GM19043 (cell line): Measurements from ENCODE around the gene BNC2.
"Not testable (repeated sequence)": the region's sequence is repeated elsewhere in the genome, so short reads cannot be mapped to it uniquely, and the experiment has no call there.

Source experiments
- ATAC-seq: cut with Tn5 transposase; IDR thresholded peaks from one replicate; pipeline ENCODE4 v1.9.1; 2021; ENCODE audit warnings: low read depth; ENCODE audit not compliant: unreplicated experiment

BNC2 gene

DNA sequence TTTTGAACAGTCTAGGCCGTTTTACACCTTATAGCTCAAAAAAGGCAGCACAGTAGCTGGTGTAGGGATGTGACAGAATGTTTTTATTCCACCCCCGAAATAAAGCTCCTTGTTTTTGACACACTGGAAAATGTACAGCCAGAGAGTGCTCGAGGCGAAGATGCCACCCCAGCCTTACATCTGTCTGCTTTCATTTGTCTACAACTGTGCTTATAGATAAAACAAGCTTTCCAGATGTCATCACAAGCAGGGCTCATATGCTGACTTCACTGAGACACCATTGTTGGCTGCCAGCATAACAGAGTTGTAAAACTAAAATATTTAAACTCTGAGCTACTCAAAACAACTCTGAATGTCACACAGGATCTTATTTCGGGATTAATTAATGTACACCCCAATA is 386.3 kb downstream of the BNC2 start:
- ATAC-seq = no peak

DNA sequence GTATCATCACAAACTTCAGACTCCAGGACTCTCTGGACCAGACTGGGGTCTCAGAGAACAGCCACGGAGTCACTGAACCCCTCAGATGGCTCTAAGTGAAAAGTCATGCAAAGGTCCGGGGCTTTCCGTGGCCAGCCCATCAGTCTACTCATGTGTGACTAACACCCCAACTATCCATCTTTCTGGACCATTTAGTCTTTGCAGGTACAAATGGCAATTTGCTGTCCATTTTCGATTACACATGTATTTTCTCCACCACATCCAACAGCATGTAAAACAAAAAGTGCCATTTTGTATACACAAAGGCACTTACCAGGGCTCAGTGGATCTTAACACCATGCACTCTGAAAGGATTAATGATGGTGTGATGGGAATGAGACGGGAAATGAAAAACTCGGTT is 387.7 kb downstream of the BNC2 start:
- ATAC-seq = no peak

DNA sequence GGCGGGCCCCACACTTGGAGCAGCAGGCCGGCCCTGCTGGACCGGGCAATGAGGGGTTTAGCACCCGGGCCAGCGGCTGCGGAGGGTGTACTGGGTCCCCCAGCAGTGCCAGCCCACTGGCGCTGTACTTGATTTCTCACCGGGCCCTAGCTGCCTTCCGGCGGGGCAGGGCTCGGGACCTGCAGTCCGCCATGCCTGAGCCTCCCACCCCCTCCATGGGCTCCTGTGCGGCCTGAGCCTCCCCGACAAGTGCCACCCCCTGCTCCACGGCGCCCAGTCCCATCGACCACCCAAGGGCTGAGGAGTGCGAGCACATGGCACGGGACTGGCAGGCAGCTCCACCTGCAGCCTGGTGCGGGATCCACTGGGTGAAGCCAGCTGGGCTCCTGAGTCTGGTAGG is 389.9 kb downstream of the BNC2 start:
- not testable (repeated sequence) for ATAC-seq

DNA sequence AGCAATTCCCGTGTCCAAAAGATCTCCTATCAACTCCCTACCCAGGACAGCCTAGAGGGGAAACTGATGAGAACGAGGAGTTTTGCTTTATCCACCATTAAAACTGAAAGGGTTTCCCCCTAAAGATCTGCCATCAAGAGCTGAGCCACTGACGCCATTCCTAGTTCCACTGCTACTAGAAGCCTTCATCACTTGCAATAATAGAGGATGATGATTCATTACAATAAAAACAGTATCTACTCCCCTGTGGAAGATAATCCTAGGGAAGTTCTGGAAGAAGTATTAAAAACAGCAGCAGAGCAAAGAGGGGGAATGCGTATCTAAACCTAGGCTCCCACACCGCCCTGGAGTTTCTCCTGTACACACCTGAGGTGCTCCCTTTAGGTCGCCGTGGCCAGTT is 394.5 kb downstream of the BNC2 start:
- ATAC-seq = no peak

DNA sequence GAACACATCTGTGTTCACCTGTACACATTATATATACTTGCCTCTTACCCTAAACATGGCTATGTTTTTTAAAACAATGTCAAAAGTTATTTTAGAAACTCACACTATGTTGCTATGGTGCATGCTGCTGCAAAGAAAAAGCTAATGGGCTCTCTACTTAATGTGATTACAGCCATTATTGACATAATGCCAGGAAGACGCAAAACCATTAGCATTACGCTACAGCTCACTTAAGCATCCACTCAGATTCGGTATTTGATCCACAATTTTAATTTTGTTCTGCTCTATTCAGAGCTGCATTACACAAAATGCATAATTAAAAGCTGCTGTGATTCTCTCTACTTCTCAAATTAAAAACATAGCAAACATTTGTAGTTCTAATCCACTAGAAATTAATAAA is 395.2 kb downstream of the BNC2 start:
- ATAC-seq = no peak

DNA sequence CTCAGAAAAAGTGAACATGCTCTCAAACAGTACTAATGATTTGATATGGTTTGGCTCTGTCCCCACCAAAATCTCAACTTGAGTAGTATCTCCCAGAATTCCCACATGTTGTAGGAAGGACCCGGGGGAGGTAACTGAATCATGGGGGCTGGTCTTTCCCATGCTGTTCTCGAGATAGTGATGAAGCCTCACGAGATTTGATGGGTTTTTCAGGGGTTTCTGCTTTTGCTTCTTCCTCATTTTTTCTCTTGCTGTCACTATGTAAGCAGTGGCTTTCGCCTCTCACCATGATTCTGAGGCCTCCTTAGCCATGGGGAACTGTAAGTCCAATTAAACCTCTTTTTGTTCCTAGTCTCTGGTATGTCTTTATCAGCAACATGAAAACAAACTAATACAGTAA is 401.3 kb downstream of the BNC2 start:
- no peak for ATAC-seq

DNA sequence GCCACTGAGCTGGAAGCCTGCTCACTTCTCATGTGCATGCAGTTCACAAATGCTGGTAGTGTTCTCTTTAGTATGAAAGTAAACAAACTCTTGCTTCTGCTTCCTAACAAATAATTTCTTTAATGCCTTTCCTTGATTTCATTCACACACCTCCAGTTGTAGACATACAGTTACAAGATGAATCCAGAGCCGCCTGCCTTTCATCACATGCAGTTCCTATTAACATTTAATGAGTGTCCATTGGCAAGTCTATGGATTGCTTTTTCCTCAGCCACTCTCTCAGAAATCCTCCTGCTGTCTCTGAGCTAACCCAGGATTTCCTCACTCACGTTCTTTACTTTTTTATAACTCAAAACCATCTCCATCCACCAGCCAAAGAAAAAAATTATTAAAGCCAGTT is 408.6 kb downstream of the BNC2 start:
- no peak for ATAC-seq

DNA sequence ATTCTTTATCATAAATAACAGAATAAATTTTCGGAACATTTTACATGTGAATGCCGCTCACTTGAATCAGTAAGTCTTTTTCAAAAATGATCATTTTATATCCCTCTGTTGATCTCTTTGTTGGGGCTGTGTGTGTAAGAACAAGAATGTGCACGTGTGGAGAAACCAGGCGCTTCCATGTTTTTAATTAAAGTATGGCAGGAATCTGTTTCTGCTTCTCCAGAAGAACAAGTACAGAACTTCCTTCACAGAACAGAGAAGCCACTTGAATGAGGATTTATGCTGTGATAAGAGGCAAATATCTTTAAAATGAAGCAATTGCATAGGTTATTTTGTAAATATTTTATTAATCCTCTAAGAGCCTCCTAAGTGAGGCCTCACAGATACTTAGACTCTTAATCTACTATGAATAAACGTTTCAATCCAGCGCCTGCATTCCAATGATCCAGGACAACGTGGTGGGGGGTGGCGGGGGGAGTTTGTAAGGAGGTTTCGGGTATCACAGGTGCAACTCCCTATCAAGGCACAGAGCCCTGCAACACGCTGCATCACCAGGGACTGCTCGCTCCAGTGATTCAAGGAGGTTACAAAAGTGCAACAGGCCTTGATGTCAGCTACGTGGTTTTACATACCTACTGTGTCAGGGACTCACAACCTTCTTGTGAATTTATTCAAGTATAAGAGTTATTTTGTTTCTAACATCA is 409.2 kb downstream of the BNC2 start:
- ATAC-seq = no peak

DNA sequence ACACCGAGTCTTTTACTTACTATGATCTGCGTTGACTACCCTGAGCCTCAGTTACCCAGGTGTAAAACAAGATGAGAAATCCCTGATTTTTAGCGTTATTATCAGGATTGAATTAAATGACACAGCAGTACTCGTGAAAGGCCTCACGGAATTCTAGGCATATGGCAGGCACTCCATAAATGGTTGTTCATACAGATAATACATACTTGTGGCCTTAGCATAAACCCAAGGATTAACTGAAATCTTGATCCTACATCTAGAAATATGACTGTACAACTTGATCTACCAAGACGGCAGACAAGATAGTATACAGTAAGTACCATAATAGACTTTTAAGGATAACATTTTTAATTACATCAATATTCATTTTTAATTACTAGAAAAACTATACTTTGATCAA is 409.8 kb downstream of the BNC2 start:
- no peak for ATAC-seq

DNA sequence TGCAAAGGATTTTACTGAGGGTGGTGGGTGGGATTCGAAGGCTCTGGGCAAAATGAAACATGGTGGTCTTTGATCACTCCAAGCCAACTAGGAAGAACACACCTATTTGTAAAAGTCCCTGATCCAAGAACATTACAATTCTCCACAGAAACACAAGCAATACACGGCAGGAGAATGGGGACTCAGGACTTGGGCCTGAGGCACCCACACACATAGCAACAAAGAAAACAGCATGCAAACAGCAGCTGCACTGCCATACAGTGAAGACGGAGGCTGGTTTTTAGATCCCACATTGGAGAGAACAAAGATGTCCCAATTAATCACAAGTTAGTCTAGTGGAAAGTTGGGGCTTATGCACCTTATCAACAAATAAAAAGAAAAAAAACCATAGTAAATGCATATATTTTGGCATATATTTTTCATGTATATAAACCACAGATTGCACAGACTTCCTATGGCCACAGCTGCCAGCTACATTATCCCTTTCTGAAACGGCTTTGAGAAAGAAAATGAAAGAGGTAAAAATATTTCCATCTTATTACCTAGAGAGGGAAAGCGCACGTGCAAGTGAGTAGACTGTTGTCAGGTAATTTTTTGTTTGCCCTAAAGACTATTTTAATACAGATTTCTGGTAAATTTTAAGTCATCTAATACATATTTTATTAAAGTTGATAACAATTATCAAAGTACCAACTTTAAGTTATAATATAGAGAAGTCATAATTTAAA is 410.9 kb downstream of the BNC2 start:
- no peak for ATAC-seq

DNA sequence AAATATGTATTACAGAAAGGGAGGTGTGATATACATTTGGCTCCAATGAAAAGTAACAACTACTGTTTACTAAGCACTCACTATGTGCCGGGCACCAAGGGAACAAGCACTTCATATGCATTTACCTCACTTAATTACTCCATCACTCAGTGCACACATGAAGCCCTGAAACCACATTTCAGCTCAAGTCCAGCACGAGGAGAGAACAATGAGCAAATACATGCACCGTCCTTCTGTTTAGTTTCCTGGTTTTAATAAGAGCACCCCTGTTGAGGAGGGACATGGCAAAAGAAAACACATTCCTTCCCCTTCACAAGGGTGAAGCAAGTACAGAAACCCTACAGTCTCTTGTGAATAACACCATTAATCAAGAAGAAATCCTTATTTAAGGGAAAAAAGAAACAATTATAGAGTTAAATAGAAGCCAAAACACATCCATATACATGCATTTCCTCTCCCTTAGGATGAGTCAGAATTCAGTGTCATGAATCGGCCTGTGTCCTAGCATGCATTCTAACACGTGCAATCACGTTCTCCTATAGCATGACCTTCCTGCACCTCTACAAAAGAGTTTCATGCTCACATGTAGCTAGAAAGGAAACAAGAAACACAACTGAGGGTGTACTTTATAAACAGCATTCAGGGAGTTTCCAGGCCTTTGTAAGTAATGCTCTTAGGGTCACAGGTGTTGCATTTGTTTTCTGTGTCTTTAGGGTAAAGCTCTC is 411.6 kb downstream of the BNC2 start:
- no peak for ATAC-seq

DNA sequence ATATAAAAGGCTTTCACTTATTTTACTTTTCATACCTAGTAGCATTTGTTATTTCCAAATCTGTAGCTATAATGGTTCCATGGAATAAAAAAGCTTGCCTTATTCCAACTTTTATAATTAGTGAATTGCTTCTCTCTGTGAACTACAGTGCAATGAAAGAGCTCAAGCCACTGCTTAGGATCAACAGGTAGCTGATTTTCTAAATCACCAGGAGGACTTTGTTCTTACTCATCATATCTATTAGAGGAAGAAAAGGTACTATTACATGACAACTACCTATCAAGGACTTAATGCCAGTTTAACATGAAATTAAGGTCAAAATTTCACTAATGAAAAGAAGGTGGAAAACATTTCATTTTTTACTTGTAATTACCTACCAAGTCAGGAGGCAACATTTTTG is 414.6 kb downstream of the BNC2 start:
- no peak for ATAC-seq

DNA sequence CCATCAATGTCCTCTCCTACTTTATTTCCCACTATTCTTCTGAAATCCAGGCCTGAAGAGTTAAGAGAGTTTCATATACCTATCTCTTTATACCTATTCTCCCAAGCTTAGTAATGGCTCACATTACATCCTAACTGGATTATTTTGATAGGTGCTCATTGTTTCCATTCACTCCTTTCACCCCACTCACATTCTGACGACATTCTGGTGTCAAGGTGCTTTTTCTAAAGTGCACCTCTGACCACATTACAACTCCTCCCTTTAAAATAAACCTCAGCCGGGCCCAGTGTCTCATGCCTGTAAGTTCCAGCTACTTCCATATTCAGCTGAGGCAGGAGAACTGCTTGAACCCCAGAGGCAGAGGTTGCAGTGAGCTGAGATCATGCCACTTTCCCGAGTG is 417.1 kb downstream of the BNC2 start:
- ATAC-seq = no peak

DNA sequence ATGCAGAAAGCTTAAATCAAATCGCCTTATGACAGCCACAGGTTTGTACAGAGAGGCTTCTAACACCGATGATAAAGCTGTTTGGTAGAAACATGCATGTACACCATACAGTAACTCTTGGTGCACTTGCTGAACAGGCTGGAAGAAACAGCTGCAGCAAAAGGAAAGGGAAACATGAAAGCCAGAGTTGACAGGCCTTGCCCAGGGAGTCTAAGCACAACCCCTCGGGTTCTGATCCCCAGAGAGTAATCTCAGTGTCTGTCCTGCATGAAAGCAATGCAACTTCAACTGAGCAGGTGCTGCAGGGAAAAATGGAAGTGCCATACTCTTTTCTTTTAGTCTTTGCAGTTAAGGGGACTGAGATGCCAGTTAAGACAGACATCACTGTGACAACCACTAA is 419.9 kb downstream of the BNC2 start:
- no peak for ATAC-seq

DNA sequence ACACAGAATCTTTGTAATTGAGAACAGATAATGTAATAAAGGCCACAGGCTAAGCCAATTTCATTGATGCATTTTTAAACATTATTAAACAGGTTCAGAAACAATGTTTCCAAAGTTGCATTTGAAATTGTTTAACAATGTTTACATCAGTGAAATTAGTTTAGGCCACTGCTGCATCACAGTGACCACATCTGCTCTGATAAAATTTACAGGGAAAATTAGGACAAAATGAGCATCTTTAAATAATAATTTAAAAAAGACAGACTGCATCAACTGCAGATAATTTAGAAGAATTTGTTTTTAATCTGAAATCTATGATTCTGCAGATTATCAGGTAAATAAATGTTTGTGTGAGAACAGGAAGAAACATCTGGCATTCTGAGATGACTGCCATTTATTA is 420.4 kb downstream of the BNC2 start:
- ATAC-seq = no peak

DNA sequence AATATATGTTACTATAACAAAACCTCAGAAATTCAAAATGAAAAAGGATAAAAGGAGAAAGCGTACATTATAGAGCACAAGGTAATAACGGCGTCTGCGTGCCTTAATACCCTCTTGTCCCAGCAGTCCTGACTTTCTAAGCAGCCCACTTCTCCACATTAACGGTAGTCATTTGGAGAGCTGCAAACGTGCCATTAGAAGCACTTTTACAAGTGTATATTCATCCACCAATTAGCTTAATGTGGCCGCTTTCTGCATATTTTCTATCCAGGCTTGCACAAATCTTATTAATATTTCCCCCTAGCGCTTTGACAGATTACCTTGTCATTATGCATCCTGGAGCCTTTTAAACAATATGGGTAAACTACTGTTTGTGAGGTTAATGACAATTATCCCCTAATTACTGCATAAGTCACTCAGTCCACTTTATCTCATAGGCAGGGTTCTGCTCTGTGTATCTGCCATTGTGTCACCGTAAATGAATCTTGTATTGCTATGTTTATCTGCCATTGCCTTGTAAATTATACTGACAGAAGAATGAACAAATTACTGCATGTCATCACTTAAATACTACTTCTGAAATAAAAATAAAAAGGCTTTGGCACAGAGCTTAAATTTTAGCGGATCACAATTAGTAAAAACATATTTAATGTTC is 421.3 kb downstream of the BNC2 start:
- ATAC-seq = no peak

DNA sequence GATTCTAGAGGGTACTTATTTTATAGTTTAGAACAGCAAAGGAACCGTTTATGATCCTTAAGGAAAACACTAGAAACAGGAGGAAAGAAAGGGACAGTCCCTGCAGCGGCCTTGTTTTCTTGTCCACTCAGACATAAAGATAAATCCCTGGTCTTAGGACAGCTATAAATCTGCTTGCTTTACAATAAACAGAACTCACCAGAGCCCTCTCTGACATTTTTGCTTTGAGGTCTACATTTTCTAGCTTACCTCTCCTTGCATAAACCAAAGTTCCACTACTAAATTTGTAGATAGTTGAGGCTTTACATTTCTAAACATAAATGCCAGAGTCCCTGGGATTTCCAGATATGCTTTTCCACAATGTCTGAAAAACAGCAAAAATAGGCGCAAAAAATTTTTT is 422.5 kb downstream of the BNC2 start:
- ATAC-seq = no peak

DNA sequence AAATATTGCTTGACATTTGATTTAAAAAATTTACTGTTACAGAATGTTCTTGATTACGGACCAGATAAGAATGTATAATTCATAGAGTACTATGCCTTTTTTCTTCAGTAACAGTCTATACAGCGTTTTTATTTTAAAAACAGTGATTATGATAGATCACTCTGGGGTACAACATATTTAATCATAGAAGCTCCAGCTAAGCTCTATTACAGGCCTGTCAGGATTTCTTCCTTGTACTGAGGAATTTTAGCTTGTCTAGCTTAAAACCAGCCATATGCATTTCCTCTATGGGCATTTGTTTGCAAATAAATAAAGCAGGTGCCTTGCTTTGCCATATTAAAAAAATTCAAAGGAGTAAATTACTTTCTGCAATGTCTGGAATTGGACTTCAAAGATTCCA is 423.8 kb downstream of the BNC2 start:
- no peak for ATAC-seq

DNA sequence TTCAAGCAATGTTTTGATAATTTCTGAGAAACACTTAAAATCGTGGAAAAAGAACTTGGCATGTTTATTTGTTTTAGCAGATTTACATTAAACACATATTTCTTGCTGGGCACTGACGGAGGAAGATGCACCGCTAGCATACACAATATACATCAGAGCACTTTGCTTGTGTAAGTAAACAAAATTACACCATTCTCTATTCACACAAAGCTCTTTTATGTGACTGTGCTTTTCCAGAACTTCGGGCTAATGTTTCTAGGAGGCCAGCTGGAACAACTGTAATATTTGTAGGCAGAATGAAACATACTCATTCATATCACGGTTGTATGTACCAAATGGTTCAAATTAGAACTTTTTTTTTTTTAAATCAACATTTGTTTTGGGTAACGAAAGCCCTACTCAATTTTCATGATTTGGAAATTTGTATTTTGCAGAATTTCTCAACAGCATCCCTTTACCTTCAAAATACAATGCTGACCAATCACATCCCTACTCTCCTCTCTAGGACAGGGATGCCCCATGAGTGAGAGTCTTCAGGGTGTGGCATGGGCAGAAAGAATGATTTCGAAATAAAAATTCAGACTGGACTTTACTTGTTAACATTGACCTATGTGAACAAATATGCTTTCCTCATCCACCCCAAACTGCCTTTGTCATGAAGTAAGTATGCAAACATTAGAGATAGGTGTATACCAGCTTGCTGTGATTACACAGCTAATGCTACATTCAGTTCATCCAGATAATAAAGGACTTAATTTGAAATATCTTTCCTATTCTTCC is 425.1 kb downstream of the BNC2 start:
- no peak for ATAC-seq

DNA sequence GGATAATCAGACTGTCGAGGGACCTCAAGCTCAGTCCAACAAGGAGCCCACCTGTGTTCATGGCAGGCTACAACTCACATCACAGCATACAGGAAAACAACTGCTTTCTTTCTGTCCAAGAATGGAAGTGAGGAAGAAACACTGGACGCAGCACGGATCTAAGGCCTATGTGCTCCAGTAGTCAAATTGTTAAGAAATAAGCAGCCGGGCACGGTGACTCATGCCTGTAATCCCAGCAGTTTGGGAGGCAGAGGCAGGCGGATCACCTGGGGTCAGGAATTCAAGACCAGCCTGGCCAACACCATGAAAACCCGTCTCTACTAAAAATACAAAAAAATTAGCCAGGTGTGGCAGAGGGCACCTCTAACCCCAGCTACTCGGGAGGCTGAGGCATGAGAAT is 427.8 kb downstream of the BNC2 start:
- ATAC-seq = no peak

DNA sequence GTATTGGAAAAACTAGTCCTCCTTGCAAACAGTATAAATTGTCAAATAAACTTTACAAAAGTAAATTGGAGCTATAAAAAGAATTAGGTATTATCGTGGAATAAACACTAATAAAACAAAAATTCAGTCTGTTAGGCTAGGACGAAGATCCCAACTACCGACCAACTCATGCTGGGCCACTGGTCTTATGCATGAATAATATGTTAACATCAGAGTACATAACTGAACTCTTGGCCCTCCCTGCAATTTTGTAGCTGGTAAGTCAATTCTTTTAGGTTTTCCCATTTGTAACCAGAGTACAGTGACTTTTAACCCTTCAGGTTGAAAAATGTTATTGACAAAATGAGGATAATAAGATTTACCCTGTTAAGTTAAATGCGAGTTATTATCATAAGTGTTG is 428.7 kb downstream of the BNC2 start:
- ATAC-seq = no peak
